Lower leg skin (tissue), 3 donors: ENCODE measurements around the gene NEGR1.

ENCODE experiments used
- POLR2A ChIP-seq, 2 donors: fragments of 450-650 bp; IDR thresholded peaks; one replicate each; pipeline ENCODE4 v1.6.1; 2016 to 2017; ENCODE audit warnings: antibody characterized with exemption in 2 of 2, mild to moderate bottlenecking in 1 of 2, moderate library complexity in 1 of 2
- TF ChIP-seq, protein P1 (sequence below), 3 donors: fragments of 450-650 bp; IDR thresholded peaks; one replicate each; pipeline ENCODE4 v1.5.1; 2016; ENCODE audit warnings: antibody characterized with exemption in 3 of 3, mild to moderate bottlenecking in 3 of 3, moderate library complexity in 2 of 3

GRCh38 chr1:71986160-71986559, 296.2 kb downstream of the NEGR1 start:
- TF ChIP-seq, protein P1, sequence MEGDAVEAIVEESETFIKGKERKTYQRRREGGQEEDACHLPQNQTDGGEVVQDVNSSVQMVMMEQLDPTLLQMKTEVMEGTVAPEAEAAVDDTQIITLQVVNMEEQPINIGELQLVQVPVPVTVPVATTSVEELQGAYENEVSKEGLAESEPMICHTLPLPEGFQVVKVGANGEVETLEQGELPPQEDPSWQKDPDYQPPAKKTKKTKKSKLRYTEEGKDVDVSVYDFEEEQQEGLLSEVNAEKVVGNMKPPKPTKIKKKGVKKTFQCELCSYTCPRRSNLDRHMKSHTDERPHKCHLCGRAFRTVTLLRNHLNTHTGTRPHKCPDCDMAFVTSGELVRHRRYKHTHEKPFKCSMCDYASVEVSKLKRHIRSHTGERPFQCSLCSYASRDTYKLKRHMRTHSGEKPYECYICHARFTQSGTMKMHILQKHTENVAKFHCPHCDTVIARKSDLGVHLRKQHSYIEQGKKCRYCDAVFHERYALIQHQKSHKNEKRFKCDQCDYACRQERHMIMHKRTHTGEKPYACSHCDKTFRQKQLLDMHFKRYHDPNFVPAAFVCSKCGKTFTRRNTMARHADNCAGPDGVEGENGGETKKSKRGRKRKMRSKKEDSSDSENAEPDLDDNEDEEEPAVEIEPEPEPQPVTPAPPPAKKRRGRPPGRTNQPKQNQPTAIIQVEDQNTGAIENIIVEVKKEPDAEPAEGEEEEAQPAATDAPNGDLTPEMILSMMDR (IDR thresholded peaks at IDR 0.05): no peak
- TF ChIP-seq POLR2A (IDR thresholded peaks at IDR 0.05): no peak
